SK-N-SH (cell line): ENCODE measurements around the gene MYO1E. TPM values are rescaled to one million over a fixed set of nuclear protein-coding genes. Genes with fewer than 3 reads are reported as not detected.

Source experiments
- CTCF ChIA-PET: fragments of 300-600, 350-600 bp; formaldehyde crosslinking; extraction: SDS; loops from one replicate; lab custom pipeline; 2021; lab: Yijun Ruan, JAX
- POLR2A ChIA-PET: fragments of 350-600 bp; sonication (Branson Sonifier 250); formaldehyde crosslinking; extraction: SDS; loops from one replicate; lab custom pipeline; 2020; ENCODE audit warnings: antibody characterized with exemption, inconsistent platforms; lab: Yijun Ruan, JAX
- DNase-seq: peaks from one replicate; pipeline ENCODE4 v3.0.0; 2012
- H2AFZ ChIP-seq: fragments of 200-600 bp; sonication (generic); 2 replicates; pipeline ENCODE4 v1.8.1; 2016; ENCODE audit warnings: antibody characterized with exemption, mild to moderate bottlenecking, low read depth
- H3F3A ChIP-seq: fragments of 200-600 bp; sonication (generic); replicated peaks from 2 replicates; pipeline ENCODE3; 2016; ENCODE audit warnings: antibody characterized with exemption, mild to moderate bottlenecking; ENCODE audit not compliant: insufficient read depth
- H3K27ac ChIP-seq, 2 experiments: fragments of 200-500 bp in 1 of 2; fragments of 200-600 bp in 1 of 2; sonication (Bioruptor generic) in 1 of 2; sonication (generic), shearing (Covaris generic) in 1 of 2; 2 replicates each; pipeline versions ENCODE4 v1.5.1 to v1.6.1; 2014 to 2016; ENCODE audit warnings: low read depth in 2 of 2, inconsistent platforms in 1 of 2, low read length in 1 of 2, mild to moderate bottlenecking in 1 of 2, mixed read lengths in 1 of 2
- H3K27me3 ChIP-seq: fragments of 200-600 bp; sonication (generic), shearing (Covaris generic); 2 replicates; pipeline ENCODE4 v1.6.1; 2016; ENCODE audit warnings: mixed run types; ENCODE audit not compliant: insufficient read depth
- H3K36me3 ChIP-seq, 2 experiments: fragments of 200-500 bp in 1 of 2; fragments of 200-600 bp in 1 of 2; sonication (Bioruptor generic) in 1 of 2; sonication (generic) in 1 of 2; replicated peaks in 1 of 2; 2 replicates each; pipeline versions ENCODE3 to v1.5.1; 2014 to 2016; ENCODE audit warnings: low read length in 1 of 2, mild to moderate bottlenecking in 1 of 2; ENCODE audit not compliant: insufficient read depth in 2 of 2, control insufficient read depth in 1 of 2
- H3K4me1 ChIP-seq, 2 experiments: fragments of 200-500 bp in 1 of 2; fragments of 200-600 bp in 1 of 2; sonication (Bioruptor generic) in 1 of 2; sonication (generic), shearing (Covaris generic) in 1 of 2; 2 replicates each; pipeline versions ENCODE4 v1.5.1 to v1.6.1; 2014 to 2016; ENCODE audit warnings: low read depth in 1 of 2, low read length in 1 of 2, mixed run types in 1 of 2; ENCODE audit not compliant: insufficient read depth in 2 of 2, control insufficient read depth in 1 of 2
- H3K4me2 ChIP-seq: fragments of 200-600 bp; sonication (generic), shearing (Covaris generic); 2 replicates; pipeline ENCODE4 v1.6.1; 2017; ENCODE audit warnings: mixed run types
- H3K4me3 ChIP-seq, 2 experiments: fragments of 200-500 bp in 1 of 2; fragments of 200-600 bp in 1 of 2; sonication (Bioruptor generic) in 1 of 2; sonication (generic), shearing (Covaris generic) in 1 of 2; 2 replicates each; pipeline versions ENCODE4 v1.5.1 to v1.8.1; 2014 to 2016; ENCODE audit warnings: low read depth in 2 of 2, inconsistent platforms in 1 of 2, low read length in 1 of 2, mild to moderate bottlenecking in 1 of 2, mixed read lengths in 1 of 2, moderate library complexity in 1 of 2
- H3K79me2 ChIP-seq: fragments of 200-600 bp; sonication (generic); 2 replicates; pipeline ENCODE4 v1.8.1; 2017; ENCODE audit warnings: mild to moderate bottlenecking; ENCODE audit not compliant: insufficient read depth
- H3K9ac ChIP-seq: fragments of 200-600 bp; sonication (generic); 2 replicates; pipeline ENCODE4 v1.6.1; 2017; ENCODE audit warnings: mixed run types
- H3K9me2 ChIP-seq: fragments of 200-600 bp; sonication (generic); 2 replicates; pipeline ENCODE4 v1.6.1; 2017; ENCODE audit warnings: mixed run types
- H3K9me3 ChIP-seq: fragments of 200-600 bp; sonication (generic); 2 replicates; pipeline ENCODE4 v1.6.1; 2017; ENCODE audit warnings: mixed run types, mild to moderate bottlenecking, moderate library complexity
- H4K20me1 ChIP-seq: fragments of 200-600 bp; sonication (generic); 2 replicates; pipeline ENCODE4 v1.6.1; 2017; ENCODE audit warnings: mild to moderate bottlenecking, mixed run types; ENCODE audit not compliant: insufficient read depth
- ELF1 ChIP-seq: IDR thresholded peaks from 2 replicates; pipeline ENCODE4 v1.4.0; 2012
- MXI1 ChIP-seq: IDR thresholded peaks from 2 replicates; pipeline ENCODE4 v1.6.1; 2012; ENCODE audit warnings: mild to moderate bottlenecking, low read depth, low read length, improper control_type of control experiment
- RFX5 ChIP-seq: IDR thresholded peaks from 2 replicates; pipeline ENCODE4 v1.6.1; 2012; ENCODE audit warnings: mild to moderate bottlenecking, improper control_type of control experiment, low read length
- WGBS: methylation state at CpG from one replicate; pipeline ENCODE4 v1.1.6; 2017; ENCODE audit warnings: low lambda C conversion rate; 5-methylcytosine and 5-hydroxymethylcytosine counted together
- polyA plus RNA-seq, 3 experiments: library from polyadenylated mRNA; depleted of rRNA; stranded (reverse); fragments of >200 nt; gene quantifications; 2 replicates each; pipeline ENCODE4 v1.2.3, GENCODE V29; 2012
- TF ChIP-seq, protein P1 (sequence below): IDR thresholded peaks from 2 replicates; pipeline ENCODE4 v1.6.1; 2012; ENCODE audit warnings: mild to moderate bottlenecking, low read depth, low read length, moderate library complexity
- TF ChIP-seq, protein P2 (sequence below): IDR thresholded peaks from 2 replicates; pipeline ENCODE4 v1.4.0; 2012; ENCODE audit warnings: low read depth
- TF ChIP-seq, protein P3 (sequence below): fragments of 200-600 bp; sonication (generic); IDR thresholded peaks from 2 replicates; pipeline ENCODE4 v1.6.1; 2017; ENCODE audit warnings: antibody characterized with exemption, mild to moderate bottlenecking, moderate library complexity

MYO1E gene
- polyA plus RNA-seq, 1 of the 3 experiments (the other 2 are of a cell fraction): 9.7 TPM

DNA sequence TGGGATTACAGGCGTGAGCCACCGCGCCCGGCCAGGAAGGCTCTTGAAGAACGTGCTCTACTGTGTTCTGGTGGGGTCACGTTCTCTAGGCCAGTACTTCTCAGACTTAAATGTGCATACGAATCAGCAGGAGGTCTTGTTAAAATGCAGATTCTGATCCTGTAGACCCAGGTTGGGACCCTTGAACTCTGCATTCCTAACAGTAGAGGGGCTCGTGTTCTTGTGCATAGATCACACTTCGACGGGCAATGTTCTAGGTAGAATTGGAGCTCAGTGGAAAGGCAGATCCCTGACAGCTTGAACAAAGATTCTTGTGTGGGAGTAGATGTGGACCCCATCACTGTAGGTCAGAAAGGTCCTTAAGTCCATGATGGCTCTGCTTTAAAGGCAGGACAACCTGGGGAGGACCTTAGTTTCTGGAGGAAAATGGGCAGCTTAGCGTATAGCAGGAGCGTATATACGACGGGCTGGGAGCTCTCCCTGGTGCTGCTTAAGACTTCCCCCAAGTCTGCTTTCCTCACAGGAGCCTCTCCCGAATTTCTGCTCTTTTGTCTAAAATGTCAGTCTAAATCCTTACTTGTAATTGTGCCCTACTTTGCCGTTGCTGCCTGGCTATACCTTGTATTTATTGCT lies 48.4 kb upstream of the MYO1E start:
- no peak for TF ChIP-seq RFX5
- TF ChIP-seq, protein P1, sequence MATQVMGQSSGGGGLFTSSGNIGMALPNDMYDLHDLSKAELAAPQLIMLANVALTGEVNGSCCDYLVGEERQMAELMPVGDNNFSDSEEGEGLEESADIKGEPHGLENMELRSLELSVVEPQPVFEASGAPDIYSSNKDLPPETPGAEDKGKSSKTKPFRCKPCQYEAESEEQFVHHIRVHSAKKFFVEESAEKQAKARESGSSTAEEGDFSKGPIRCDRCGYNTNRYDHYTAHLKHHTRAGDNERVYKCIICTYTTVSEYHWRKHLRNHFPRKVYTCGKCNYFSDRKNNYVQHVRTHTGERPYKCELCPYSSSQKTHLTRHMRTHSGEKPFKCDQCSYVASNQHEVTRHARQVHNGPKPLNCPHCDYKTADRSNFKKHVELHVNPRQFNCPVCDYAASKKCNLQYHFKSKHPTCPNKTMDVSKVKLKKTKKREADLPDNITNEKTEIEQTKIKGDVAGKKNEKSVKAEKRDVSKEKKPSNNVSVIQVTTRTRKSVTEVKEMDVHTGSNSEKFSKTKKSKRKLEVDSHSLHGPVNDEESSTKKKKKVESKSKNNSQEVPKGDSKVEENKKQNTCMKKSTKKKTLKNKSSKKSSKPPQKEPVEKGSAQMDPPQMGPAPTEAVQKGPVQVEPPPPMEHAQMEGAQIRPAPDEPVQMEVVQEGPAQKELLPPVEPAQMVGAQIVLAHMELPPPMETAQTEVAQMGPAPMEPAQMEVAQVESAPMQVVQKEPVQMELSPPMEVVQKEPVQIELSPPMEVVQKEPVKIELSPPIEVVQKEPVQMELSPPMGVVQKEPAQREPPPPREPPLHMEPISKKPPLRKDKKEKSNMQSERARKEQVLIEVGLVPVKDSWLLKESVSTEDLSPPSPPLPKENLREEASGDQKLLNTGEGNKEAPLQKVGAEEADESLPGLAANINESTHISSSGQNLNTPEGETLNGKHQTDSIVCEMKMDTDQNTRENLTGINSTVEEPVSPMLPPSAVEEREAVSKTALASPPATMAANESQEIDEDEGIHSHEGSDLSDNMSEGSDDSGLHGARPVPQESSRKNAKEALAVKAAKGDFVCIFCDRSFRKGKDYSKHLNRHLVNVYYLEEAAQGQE: peak; percentile 93
- H3K9me2 ChIP-seq: no peaks in the 10 kb centered on the region
- CTCF ChIA-PET: interaction anchor here (1.5 kb wide), 1 partner anchor 24 kb away, joined by 3 read pairs; no protein-coding TSS in a partner anchor
- H3K27ac ChIP-seq: no peak overlapping the region
- WGBS: 69% methylated on average over 10 of the region's 16 CpGs
- POLR2A ChIA-PET: no interaction called here
- H3F3A ChIP-seq: no peaks in the 10 kb centered on the region
- no peak overlapping the region for H3K4me3 ChIP-seq
- no peak for DNase-seq
- no peak overlapping the region for H3K4me2 ChIP-seq
- H3K27me3 ChIP-seq: no peaks in the 10 kb centered on the region
- no peaks in the 10 kb centered on the region for H4K20me1 ChIP-seq
- H3K79me2 ChIP-seq: no peaks in the 10 kb centered on the region
- no peaks in the 10 kb centered on the region for H3K36me3 ChIP-seq
- H2AFZ ChIP-seq: no peak overlapping the region
- H3K4me1 ChIP-seq: no peaks in the 10 kb centered on the region
- no peaks in the 10 kb centered on the region for H3K9me3 ChIP-seq
- no peak overlapping the region for H3K9ac ChIP-seq

DNA sequence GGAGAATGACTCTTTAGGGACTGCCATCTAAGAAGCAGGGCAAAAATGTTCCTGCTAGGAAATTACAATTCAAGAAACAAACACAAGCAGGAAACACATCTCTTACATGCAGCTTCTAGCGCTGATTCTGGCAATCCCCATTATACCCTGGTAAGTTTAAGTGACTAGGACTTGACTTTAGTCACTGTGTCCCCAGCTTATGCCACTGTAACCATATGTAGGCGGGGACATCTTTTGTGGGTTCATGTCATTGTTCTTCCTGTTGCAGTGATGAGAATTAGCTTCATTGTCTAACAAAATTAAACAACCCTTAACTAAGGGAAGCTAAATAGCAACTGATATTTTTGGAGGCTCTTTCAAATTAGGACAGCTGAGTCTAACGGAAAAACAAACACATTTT lies 47.4 kb upstream of the MYO1E start:
- CTCF ChIA-PET: no interaction called here
- DNase-seq: no peak
- no peak overlapping the region for H3K4me2 ChIP-seq
- POLR2A ChIA-PET: no interaction called here
- no peaks in the 10 kb centered on the region for H3K9me3 ChIP-seq
- WGBS: 64% methylated on average over 3 of the region's 3 CpGs
- H3K4me3 ChIP-seq: no peak overlapping the region
- H3K4me1 ChIP-seq: no peaks in the 10 kb centered on the region
- TF ChIP-seq ELF1 (no peak), MXI1 (no peak)
- TF ChIP-seq, protein P1: no peak
- TF ChIP-seq, protein P2, sequence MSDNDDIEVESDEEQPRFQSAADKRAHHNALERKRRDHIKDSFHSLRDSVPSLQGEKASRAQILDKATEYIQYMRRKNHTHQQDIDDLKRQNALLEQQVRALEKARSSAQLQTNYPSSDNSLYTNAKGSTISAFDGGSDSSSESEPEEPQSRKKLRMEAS: no peak
- TF ChIP-seq, protein P3, sequence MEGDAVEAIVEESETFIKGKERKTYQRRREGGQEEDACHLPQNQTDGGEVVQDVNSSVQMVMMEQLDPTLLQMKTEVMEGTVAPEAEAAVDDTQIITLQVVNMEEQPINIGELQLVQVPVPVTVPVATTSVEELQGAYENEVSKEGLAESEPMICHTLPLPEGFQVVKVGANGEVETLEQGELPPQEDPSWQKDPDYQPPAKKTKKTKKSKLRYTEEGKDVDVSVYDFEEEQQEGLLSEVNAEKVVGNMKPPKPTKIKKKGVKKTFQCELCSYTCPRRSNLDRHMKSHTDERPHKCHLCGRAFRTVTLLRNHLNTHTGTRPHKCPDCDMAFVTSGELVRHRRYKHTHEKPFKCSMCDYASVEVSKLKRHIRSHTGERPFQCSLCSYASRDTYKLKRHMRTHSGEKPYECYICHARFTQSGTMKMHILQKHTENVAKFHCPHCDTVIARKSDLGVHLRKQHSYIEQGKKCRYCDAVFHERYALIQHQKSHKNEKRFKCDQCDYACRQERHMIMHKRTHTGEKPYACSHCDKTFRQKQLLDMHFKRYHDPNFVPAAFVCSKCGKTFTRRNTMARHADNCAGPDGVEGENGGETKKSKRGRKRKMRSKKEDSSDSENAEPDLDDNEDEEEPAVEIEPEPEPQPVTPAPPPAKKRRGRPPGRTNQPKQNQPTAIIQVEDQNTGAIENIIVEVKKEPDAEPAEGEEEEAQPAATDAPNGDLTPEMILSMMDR: no peak
- no peak overlapping the region for H2AFZ ChIP-seq
- no peaks in the 10 kb centered on the region for H3F3A ChIP-seq
- no peak overlapping the region for H3K9ac ChIP-seq
- no peak overlapping the region for H3K27ac ChIP-seq
- no peaks in the 10 kb centered on the region for H3K36me3 ChIP-seq
- H3K9me2 ChIP-seq: no peaks in the 10 kb centered on the region
- no peaks in the 10 kb centered on the region for H3K79me2 ChIP-seq
- H3K27me3 ChIP-seq: no peaks in the 10 kb centered on the region
- H4K20me1 ChIP-seq: no peaks in the 10 kb centered on the region
